ENCODE results near the gene ASTL.

ASTL gene

DNA sequence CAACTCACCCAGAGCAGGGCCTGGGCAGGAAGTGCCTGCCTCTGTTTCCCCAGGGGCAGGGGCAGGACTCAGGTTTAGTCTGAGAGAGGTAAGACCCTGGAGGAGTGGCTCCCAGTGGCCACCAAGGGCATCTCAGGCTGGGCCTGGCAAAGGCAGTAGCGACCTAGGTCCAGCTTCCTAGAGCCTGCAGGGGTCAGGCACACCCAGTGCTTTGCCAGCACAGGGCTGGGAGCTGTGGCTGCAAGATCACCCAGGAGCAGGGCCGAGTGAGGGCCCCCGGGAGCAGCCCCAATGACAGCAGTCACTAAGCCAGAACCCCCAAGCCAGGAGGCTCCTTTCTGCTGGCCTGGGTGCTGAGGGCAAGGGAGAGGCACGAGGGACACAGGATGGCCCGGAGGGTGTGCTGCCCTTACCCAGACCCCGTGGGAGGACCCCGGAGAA, 15.7 kb upstream of the ASTL start:
- no peaks in the 10 kb centered on the region for H3K36me3 ChIP-seq (replicated peaks)
- no peaks in the 10 kb centered on the region for H3K27me3 ChIP-seq (replicated peaks)
- H3K4me3 ChIP-seq (ENCODE audit: low read depth, low read length), result no peak overlapping the region
- no peak for DNase-seq
- H3K27ac ChIP-seq, result no peak overlapping the region
- TF ChIP-seq, protein P1, sequence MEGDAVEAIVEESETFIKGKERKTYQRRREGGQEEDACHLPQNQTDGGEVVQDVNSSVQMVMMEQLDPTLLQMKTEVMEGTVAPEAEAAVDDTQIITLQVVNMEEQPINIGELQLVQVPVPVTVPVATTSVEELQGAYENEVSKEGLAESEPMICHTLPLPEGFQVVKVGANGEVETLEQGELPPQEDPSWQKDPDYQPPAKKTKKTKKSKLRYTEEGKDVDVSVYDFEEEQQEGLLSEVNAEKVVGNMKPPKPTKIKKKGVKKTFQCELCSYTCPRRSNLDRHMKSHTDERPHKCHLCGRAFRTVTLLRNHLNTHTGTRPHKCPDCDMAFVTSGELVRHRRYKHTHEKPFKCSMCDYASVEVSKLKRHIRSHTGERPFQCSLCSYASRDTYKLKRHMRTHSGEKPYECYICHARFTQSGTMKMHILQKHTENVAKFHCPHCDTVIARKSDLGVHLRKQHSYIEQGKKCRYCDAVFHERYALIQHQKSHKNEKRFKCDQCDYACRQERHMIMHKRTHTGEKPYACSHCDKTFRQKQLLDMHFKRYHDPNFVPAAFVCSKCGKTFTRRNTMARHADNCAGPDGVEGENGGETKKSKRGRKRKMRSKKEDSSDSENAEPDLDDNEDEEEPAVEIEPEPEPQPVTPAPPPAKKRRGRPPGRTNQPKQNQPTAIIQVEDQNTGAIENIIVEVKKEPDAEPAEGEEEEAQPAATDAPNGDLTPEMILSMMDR (IDR thresholded peaks at IDR 0.05; ENCODE audit: low read depth, low read length, missing control alignments), result peak; percentile 1
- in situ Hi-C loops (cut with HindIII; ENCODE audit: low pct_ligation_motif_present, low sequenced_read_pairs), result no loop called here

- Histone ChIP-seq H3K36me3 (replicated peaks) (no peaks in the 10 kb centered on the region), H3K27ac (no peak overlapping the region), H3K4me3 (ENCODE audit: low read depth, low read length) (no peak overlapping the region), H3K27me3 (replicated peaks) (no peaks in the 10 kb centered on the region)
- TF ChIP-seq, protein P1 (IDR thresholded peaks at IDR 0.05; ENCODE audit: low read depth, low read length, missing control alignments), result no peak
- in situ Hi-C loops (cut with HindIII; ENCODE audit: low pct_ligation_motif_present, low sequenced_read_pairs), result no loop called here
- DNase-seq, result no peak
These were observed 15.0 kb upstream of the ASTL start for GRCh38 chr2:96153291-96153713.

- no peak overlapping the region for H3K27ac ChIP-seq
- TF ChIP-seq, protein P1 (IDR thresholded peaks at IDR 0.05; ENCODE audit: low read depth, low read length, missing control alignments), result no peak
- in situ Hi-C loops (cut with HindIII; ENCODE audit: low pct_ligation_motif_present, low sequenced_read_pairs), result no loop called here
- no peak for DNase-seq
- no peaks in the 10 kb centered on the region for H3K27me3 ChIP-seq (replicated peaks)
- H3K4me3 ChIP-seq (ENCODE audit: low read depth, low read length), result no peak overlapping the region
- no peaks in the 10 kb centered on the region for H3K36me3 ChIP-seq (replicated peaks)
These were observed 14.2 kb upstream of the ASTL start for GRCh38 chr2:96152304-96153161.

- TF ChIP-seq, protein P1 (IDR thresholded peaks at IDR 0.05; ENCODE audit: low read depth, low read length, missing control alignments), result no peak
- Histone ChIP-seq H3K36me3 (replicated peaks) (no peaks in the 10 kb centered on the region), H3K27me3 (replicated peaks) (no peaks in the 10 kb centered on the region), H3K27ac (no peak overlapping the region), H3K4me3 (ENCODE audit: low read depth, low read length) (no peak overlapping the region)
- in situ Hi-C loops (cut with HindIII; ENCODE audit: low pct_ligation_motif_present, low sequenced_read_pairs), result no loop called here
- no peak for DNase-seq
These were observed 13.4 kb upstream of the ASTL start for GRCh38 chr2:96151595-96152303.

- H3K36me3 ChIP-seq (replicated peaks), result no peaks in the 10 kb centered on the region
- DNase-seq, result no peak
- H3K27ac ChIP-seq, result no peak overlapping the region
- in situ Hi-C loops (cut with HindIII; ENCODE audit: low pct_ligation_motif_present, low sequenced_read_pairs), result no loop called here
- no peak overlapping the region for H3K4me3 ChIP-seq (ENCODE audit: low read depth, low read length)
- no peaks in the 10 kb centered on the region for H3K27me3 ChIP-seq (replicated peaks)
- TF ChIP-seq, protein P1 (IDR thresholded peaks at IDR 0.05; ENCODE audit: low read depth, low read length, missing control alignments), result no peak
These were observed 12.7 kb upstream of the ASTL start for GRCh38 chr2:96150791-96151594.
